ENCODE data around the gene HLA-DOB.
A peak's percentile ranks its signal among the peaks of the same experiment; 100 is the strongest.

The HLA-DOB gene

DNA sequence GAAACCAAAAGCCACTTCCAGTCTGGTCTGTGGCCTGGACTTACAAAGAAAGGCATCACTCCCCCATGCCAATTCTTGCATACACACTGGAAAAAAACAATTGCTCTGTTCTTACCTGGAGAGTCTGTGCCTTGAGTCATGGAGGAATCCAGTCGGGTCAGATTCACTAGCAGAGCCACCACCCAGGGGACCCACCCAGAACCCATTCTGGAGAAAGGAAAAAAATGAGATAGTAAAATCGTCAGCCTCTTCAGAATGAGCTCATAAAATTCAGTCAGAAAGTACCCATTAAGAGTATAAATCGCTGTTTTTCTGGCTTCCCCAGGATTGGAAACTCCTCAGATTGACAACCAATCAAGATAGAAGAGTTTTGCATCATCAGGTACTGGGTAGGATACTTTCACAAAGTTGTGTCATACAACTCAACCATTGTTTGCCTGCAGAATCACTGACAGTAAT, at the start of gene HLA-DOB:
TSS of gene HLA-DOB (minus strand) at position 257 of the 459 bp plus-strand sequence. CDS start at position 206, 51 bp downstream.
- no peak for DNase-seq

DNA sequence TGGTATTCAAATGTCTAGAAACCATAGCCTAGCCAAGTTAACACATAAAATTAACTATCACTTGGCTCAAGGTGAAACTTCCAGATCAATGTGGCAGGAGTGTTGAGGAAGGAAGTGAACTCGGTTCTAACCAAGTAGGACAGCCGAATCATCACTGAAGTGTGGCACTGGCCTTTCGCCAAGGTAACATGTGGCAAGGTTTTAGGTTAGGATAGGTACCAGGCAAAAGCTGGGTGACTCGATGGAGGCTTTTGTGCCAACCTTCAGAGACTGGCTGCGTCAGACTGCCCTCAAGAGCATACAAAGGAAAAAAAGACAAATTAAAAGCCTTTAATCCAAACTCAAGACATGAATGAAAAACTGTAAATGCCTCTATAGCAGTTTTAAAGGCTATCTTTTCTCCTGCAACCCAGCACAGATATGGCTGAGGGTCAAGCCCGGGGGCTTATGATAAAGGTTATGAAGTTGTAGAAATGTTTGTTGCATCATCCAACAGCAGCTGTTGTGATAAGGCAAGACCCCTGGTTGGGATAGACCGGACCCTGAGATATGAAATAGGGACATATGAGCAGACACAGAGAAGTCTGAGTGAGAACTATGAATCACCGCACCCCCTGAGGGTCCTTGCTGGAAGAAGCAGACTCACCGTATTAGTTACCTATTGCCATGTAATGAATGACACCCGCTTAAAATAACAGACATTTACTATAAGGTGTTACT, 49.1 kb upstream of the HLA-DOB start:
- DNase-seq = no peak

DNA sequence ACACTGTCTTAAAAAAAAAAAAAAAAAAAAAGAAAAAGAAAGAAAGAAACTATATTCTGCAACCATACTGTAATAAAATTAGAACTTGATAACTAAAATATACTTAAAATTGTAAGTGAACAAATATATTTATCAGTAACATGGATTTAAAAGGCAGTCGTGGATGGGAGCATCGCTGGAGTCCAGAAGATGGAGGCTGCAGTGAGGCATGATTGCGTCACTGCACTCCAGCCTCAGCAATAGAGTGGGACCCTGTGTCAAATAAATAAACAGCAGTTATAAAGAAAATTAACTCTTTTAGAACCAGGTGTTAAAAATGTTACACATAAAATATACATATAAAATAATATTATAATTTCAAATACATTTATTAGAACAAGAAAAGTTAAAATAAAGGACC, 45.9 kb upstream of the HLA-DOB start:
- no peak for DNase-seq

DNA sequence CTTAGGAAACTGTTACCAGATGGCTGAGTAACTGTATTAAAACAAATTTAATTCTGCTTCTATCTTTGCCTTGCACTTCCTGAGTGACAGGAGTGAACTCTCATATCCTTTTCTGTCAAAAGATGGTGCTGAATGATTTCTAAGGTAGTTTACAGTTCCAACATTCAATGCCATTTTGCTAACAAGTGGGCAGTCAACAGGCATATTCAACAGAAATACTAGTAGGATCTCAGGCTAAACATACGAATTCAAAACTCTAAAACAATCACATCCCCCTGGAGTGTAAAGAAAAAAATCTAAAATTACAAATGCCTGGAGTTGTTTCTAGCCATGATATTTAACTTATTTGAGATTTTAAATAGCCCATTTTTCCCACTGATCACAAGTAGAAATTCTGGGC, 43.9 kb upstream of the HLA-DOB start:
- no peak for DNase-seq

DNA sequence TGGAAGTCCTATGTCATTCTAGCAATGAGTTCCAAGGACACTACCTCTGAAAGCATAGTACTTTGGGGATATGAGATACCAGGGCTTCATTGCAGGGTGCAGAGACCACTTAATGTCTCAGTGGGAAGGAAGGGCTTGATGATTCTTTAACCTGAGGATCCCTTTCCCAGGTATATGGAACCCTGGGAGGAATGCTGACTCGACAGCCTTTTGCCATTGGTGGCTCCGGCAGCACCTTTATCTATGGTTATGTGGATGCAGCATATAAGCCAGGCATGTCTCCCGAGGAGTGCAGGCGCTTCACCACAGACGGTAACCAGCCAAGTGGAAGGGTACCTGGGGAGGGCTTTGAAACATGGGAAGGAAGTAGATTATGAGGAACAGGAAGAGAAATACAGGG, 41.4 kb upstream of the HLA-DOB start:
- DNase-seq = no peak

DNA sequence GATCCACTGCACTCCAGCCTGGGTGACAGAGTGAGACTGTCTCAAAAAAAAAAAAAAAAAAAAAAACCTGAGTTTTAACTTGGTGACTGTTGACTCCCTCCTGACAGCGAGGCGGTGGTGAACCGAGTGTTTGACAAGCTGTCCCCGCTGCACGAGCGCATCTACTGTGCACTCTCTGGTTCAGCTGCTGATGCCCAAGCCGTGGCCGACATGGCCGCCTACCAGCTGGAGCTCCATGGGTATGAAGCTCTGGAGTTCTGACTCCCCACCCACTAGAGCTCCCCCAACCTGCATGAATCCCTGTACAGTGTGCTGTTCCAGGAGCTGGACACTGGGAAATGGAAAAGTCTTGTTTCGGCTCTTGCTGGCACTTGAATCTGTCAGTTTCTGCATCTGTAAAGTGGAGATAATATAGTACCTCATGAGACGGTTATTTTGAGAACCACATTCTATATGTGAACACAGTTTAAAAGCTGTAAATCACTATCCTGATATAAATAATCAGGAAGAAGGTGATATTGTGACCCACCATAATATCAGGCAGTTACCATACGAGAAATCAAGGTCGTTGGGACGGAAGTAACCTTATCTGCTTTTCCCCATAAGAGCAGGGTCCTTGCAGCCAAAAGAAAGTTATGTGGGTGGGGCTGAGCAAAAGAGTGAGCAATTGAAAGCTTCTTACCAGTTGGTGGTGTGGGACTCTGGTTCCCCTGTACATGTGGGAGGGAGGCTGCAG, 40.5 kb upstream of the HLA-DOB start:
- DNase-seq = no peak

DNA sequence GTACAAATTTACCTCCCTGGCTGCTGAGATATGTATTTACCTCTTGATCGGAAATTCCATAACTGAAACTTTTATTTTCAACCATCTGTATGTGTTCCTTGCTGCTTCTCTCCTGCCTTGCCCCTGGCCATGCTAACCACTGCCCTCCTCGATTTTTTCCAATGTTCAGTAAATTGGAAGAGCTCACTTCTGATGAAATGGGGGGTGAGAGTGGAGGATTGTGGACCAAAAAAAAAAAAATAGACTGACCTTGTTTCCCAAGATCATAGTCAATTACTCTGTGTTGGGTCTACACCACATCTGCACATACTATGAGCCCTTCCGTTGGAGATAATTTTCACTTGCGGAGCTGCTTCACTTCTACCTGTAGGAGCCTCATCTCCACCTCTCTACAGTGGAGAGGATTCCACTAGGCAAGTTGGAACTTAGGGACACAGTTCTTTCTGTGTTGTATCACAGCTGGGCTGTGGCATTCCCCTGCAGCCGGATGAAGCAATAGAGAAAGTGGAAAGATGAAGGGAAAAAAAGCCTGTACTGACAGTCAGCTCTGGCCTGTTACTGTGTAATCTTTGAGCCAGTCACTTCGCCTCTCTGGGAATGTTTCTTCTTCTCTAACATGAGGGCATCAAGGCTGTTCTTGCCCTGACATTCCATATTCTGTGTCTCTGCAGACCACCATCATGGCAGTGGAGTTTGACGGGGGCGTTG, 38.8 kb upstream of the HLA-DOB start:
- DNase-seq = no peak

DNA sequence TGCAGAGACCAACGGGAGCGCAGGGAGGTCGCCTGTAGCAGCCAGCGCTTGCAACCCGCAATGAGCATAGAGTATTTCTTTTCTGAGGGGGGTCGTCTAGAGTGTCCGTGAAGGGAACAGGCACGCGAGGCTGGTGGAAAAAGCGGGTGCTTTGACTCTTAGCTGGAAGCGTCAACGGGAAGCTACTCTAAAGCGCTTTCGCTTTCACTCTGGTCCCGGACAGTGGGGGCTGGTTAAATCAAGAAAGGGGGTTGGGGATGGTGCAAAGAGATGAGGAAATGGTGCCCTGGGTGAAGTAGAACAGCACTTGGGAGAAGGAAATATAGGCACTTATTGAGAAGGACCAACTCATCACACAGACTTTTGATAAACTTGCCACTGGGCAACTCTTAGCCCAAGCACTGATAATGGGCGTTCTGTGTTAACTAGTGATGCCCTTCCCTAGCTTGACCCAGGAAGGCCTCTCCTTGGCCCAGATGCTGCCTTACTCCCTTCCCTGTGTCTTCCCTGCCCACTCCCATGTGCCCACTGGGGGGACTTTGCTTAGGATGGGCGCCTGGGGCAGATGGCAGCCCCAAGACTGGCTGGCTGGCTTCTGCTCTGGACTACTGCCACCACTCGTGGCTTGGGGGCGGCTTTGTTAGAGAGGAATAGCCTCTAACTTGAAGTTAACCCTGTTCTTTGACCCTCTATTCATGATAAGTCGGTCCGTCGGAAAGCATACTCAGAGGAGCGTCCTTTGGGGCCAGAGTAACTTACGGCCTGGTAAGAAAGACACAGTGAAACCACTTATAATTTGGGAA, 37.8 kb upstream of the HLA-DOB start:
- DNase-seq = no peak

DNA sequence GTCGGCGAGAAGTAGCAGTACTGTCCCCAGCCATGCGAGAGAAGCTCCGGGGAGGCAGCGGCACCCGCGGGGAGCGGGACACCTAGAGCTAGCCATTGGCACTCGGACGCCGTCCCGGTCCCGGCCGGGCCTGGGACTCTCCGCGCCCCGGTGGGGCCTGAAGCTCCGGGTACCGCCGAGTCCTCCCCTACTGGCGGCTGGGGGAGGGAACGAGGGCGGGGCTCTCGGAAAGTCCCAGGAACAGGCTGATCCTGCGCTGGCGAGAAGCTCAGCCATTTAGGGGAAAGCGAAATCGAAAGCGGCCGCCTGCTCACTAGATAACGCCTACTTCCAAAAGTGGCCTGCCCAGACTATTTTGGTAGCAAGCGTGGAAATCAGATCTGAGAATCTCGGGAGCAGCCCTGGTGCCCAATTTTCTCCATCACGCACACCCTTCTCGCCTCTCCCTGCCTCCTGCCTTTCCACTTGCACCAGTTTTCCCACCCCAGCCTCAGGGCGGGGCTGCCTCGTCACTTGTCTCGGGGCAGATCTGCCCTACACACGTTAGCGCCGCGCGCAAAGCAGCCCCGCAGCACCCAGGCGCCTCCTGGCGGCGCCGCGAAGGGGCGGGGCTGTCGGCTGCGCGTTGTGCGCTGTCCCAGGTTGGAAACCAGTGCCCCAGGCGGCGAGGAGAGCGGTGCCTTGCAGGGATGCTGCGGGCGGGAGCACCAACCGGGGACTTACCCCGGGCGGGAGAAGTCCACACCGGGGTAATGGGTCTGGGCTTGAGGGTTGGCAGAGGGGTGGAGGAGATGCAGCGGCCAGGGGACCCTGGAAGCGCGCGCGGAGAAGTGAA, 37.0 kb upstream of the HLA-DOB start, which contains the start of the genes PSMB9 and TAP1:
TSS of gene PSMB9 (plus strand) at position 652 of the 835 bp plus-strand sequence. CDS start at position 690, 38 bp downstream.
TSS of gene TAP1 (minus strand) at position 164 of the 835 bp plus-strand sequence. CDS start at position 96, 68 bp downstream.
- DNase-seq = peak in 1 of 2 experiments; percentile 24

DNA sequence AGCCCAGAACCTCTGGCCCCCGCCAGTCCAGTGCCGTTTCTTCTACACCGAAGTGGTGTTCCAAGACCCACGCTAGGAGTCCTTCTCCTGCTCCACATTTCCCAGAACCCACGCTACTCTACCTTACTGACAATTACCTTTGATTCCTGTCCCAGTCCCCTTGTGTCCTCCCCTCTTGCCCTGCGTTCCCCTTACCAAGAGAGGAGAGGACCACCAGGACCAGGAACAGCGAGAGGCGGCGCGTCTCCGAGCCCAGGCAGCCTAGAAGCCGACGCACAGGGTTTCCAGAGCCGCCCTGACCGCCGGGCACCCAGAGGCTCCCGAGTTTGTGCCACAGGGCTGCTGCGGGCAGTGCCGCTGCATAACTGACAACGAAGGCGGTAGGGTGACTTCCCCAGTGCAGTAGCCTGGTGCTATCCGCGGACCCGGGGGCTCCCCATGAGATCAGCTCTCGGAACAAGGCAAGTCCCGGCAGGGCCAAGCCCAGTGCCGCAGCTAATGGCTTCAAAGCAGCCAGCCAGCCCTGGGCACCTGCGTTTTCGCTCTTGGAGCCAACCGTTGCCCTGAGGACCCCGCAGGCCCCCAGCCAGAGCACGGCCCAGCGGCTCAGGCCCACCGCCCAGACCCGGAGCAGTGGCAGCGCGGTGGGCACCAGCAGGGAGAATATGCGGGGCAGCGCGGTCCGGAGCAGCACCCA, 36.2 kb upstream of the HLA-DOB start:
- DNase-seq = no peak

DNA sequence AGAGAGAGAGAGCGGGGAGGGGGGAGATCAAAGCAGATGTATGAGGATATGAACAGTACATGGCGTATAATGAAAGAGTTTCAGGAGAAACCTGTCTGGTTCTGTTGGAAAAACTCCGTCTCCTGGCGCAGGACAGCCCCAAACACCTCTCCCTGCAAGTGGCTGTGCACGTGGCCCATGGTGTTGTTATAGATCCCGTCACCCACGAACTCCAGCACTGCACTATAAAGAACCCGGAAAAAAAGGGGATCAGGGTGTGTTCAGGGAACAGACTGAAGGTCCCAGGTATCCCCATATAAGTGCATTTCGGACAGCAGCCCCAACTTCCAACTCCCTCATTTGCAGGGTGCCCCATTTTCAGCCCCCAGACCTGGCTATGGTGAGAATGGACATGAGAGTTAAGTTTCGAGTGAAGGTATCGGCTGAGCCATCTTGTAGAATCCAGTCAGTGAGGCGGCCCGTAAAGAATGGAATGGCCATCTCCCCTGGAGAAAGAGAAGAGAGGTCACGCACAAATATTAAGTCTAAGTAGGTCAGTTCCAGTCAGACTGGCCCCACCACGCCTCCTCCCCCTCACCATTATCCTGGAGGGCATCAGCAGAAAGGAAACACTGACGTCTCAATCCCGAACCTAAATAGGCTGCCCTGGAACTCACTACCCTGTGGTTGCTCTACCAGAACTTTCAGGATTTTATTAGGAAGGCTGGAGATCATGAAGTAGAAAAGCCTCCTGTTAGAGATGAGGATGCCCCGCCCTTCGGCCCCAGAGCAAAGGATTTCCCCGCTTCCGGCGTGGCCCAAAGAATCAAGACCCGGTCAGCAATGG, 35.4 kb upstream of the HLA-DOB start:
- no peak for DNase-seq

DNA sequence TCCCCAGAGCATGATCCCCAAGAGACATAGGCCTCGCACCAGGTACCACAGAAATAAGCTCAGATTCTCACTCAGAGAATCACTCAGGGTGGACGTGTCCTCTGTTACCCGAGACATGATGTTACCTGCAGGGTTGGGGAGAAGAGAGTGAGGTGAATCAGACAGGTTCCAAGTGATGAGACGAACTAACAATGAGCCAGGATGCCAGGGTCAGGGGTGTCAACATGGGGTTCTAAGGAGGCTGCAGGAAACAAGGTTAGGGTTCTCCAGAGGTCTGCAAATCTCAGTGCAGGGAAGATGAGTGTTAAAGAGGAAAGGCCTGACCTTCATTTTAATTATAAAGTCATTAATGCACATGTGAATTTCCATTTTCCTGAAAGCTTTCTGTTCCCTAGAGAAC, 34.2 kb upstream of the HLA-DOB start:
- no peak for DNase-seq

DNA sequence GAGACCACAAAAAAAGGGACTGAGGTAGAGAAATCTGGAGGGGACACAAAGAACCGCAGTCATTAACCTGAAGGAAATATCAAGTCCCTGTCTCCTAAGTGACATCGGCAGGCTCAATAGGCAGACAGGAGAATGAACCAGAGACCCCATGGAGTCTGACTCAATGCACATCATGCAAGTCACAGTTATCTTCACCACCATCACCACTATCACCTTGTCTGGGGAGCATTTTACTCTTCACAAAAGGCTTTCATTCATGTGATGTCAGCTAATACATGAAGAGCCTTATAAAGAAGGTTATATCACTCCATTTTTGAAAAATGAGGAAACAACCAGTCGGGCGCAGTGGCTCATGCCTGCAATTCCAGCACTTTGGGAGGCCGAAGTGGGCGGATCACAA, 32.3 kb upstream of the HLA-DOB start:
- no peak for DNase-seq

DNA sequence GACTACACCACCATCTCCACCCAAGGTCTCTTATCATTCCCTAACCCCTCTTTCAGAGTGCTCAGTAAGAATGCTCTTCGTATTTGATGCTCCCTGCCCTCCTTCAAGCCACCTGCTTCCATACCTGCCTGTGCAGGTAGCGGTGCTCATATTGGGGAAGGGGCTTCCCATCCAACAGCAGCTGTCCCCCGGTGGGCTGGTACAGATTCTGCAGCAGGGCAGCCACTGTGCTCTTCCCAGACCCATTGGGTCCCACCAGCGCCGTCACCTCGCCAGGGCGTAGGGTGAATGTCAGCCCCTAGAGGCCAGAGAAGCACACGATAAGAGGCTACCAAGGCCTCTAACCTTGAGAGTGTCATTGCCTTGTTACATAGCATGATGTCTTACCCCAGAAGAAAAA, 31.0 kb upstream of the HLA-DOB start:
- DNase-seq = no peak

DNA sequence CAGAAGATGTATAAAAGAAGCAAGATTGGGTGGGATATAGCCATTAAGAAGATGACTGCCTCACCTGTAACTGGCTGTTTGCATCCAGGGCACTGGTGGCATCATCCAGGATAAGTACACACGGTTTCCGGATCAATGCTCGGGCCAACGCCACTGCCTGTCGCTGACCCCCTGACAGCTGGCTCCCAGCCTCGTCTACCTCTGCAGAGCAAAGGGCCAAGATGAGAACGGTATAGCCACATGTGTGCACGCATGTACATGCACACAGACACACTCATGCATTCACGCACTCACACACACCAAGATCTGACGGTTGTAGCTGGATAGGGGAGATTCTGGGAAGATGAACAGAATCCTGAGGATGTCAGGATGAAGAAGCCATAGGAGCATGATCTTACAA, 30.2 kb upstream of the HLA-DOB start:
- no peak for DNase-seq

DNA sequence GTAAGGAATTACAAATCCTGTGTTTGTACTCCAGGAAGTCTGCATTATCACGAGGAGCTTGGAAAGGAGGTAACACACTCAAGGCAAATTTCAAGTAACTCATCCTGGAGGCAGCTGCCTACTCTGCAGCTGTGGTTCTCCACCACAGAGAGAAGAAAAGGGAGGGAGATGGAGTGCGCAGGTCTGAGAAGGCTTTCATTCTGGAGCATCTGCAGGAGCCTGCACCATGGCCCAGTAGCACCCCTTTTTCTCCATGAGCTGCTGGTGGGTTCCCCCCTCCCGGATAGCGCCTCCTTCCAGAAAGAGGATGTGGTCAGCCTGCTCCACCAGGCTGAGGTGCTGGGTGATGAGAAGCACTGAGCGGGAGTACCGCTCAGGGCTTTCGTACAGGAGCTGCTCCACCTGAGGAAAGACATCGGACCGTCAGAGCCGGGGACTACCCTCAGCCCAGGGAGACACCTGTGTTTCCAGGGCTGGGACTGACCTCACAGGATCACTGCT, 28.6 kb upstream of the HLA-DOB start:
- no peak for DNase-seq

DNA sequence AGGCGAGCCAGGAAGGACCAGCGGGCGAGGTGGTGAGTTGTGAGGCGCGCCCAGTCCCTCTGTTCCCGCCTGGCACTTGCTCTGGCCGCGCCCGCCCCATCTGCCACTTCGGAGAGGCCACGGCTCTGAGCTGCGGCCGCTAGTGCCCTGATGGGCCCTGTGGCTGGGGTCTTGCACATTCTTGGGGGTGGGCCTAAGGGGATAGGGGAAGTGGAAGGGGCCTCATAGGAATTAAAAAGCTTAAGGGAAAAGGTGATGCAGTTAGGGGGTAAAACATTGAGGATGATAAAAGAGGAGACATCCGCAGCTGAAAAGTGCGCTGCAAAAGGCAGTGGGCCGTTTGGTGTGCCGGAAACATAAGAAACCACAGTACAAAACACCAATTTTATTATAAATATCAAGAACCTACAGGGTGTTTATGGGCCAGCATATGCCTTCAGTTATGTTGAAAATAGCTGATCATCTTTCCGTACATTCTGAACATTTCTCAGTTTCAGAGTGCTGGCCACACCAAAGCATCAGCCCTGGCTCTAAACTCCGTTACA, 28.1 kb upstream of the HLA-DOB start:
- DNase-seq = no peak

DNA sequence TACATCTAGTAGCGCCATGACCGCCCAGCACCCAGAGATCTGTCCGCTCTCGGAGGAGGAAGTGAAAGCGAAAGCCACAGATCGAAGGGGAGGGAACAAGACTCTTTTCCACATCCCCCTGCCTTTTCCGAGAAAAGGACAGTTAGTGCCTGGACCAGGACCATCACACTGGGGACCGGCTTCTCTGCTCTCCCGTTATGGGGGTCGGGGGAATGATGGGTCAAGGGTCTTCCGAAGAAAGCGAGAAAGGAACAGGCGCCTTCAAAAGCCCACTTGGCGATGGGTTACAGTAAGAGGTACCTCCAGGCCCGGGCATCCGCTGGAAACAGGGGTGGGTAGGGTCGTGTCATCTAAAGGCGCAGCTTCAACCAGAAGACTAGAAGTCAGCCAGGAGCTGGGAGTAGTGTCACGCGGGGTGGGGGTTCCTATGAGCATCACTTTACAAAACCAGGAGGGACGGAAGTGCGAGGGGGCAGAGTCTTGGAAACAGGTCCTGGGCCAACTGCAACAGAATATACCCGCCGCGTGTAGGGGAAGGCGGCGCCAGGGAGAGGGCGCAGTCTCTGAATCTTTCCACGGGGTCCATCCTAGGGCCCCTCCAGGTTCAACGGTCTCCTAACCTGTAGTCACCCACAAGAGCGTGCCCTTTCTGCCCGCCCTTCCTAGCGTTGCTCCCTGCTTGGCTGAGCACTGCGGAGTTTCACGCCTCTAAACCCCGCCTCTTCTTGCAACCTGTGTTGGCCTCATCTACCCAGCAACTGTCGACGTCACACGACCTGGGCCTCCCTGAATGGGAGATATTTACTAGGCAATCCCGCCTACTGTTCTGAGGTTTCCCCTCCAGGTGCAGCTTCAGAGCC, 27.4 kb upstream of the HLA-DOB start, which contains the start of gene PSMB8:
TSS of gene PSMB8 (minus strand) at position 69 of the 860 bp plus-strand sequence. CDS start at position 18, 51 bp downstream.
- peak; percentile 27 to 44 for DNase-seq
